Endothelial cell of umbilical vein (primary cell): Measurements from ENCODE around the gene EXT2. TPM values are rescaled to one million over a fixed set of nuclear protein-coding genes. Genes with fewer than 3 reads are reported as not detected.

Experiments used
- BruUV-seq: library from RNA; stranded (reverse); fragments of 400-500 nt; replicated peaks from 2 replicates; lab custom pipeline; 2021; lab: Mats Ljungman, UMichigan
- CTCF ChIA-PET: fragments of 300-600, 350-600 bp; sonication (Branson Sonifier 250); formaldehyde crosslinking; loops from one replicate; lab custom pipeline; 2021; ENCODE audit warnings: antibody characterized with exemption, inconsistent platforms; lab: Charles Lee
- POLR2A ChIA-PET: fragments of 300-600, 350-600 bp; sonication (Branson Sonifier 250); formaldehyde crosslinking; loops from one replicate; lab custom pipeline; 2021; ENCODE audit warnings: antibody characterized with exemption, inconsistent platforms; lab: Charles Lee
- DNase-seq: peaks from one replicate; pipeline ENCODE4 v3.0.0-alpha.2; 2011; ENCODE audit warnings: low read depth, low spot score
- FAIRE-seq: peaks from 2 replicates; lab custom pipeline; 2011; peaks lifted over from hg19 to GRCh38; lab: Jason Lieb, UNC
- H2AFZ ChIP-seq: 2 replicates; pipeline ENCODE4 v1.6.0; 2012; ENCODE audit warnings: low read depth, low read length, control low read depth, inconsistent platforms
- H3K27ac ChIP-seq: 2 replicates; pipeline ENCODE4 v1.5.1; 2011; ENCODE audit warnings: low read depth, mild to moderate bottlenecking, control low read depth, low read length, moderate library complexity; ENCODE audit not compliant: insufficient read depth
- H3K27me3 ChIP-seq, 2 experiments: 2 replicates each; pipeline versions ENCODE4 v1.6.0 to v1.6.1; 2011; ENCODE audit warnings: low read length in 2 of 2, mixed read lengths in 1 of 2; ENCODE audit not compliant: control insufficient read depth in 2 of 2, insufficient read depth in 2 of 2
- H3K36me3 ChIP-seq, 2 experiments: 2 replicates in 1 of 2; 3 replicates in 1 of 2; pipeline ENCODE4 v1.5.1; 2011; ENCODE audit warnings: low read length in 2 of 2, mild to moderate bottlenecking in 1 of 2, moderate library complexity in 1 of 2; ENCODE audit not compliant: control insufficient read depth in 2 of 2, insufficient read depth in 2 of 2; ENCODE audit errors: extremely low read depth in 1 of 2
- H3K4me1 ChIP-seq: 3 replicates; pipeline ENCODE4 v1.5.1; 2011; ENCODE audit warnings: mild to moderate bottlenecking, low read length; ENCODE audit not compliant: control insufficient read depth, insufficient read depth; ENCODE audit errors: extremely low read depth
- H3K4me2 ChIP-seq: 2 replicates; pipeline ENCODE4 v1.6.1; 2011; ENCODE audit warnings: low read length, control low read depth, mixed read lengths; ENCODE audit not compliant: insufficient read depth
- H3K4me3 ChIP-seq, 3 experiments: fragments of 200-600 bp in 1 of 3; sonication (generic), shearing (Covaris generic) in 1 of 3; replicated peaks in 1 of 3; 2 replicates each; pipeline ENCODE4 v1.5.1; 2011 to 2016; ENCODE audit warnings: control low read depth in 3 of 3, low read length in 3 of 3, mild to moderate bottlenecking in 2 of 3, inconsistent platforms in 1 of 3, low read depth in 1 of 3, moderate library complexity in 1 of 3; ENCODE audit not compliant: insufficient read depth in 1 of 3
- H3K79me2 ChIP-seq: 2 replicates; pipeline ENCODE4 v1.6.0; 2012; ENCODE audit warnings: low read length, inconsistent platforms; ENCODE audit not compliant: control insufficient read depth, insufficient read depth
- H3K9ac ChIP-seq: replicated peaks from 2 replicates; pipeline ENCODE3; 2011; ENCODE audit warnings: low read length, control low read depth; ENCODE audit not compliant: insufficient read depth; ENCODE audit errors: extremely low read depth
- H3K9me1 ChIP-seq: replicated peaks from 3 replicates; pipeline ENCODE4 v1.6.0; 2011; ENCODE audit warnings: mild to moderate bottlenecking, low read length; ENCODE audit not compliant: control insufficient read depth, insufficient read depth; ENCODE audit errors: extremely low read depth
- H3K9me3 ChIP-seq: replicated peaks from 2 replicates; pipeline ENCODE4 v1.5.1; 2012; ENCODE audit warnings: low read length, inconsistent platforms; ENCODE audit not compliant: control insufficient read depth, insufficient read depth
- H4K20me1 ChIP-seq: replicated peaks from 2 replicates; pipeline ENCODE3; 2011; ENCODE audit warnings: mild to moderate bottlenecking, low read length; ENCODE audit not compliant: control insufficient read depth, insufficient read depth; ENCODE audit errors: extremely low read depth
- EZH2 ChIP-seq: IDR thresholded peaks from 2 replicates; pipeline ENCODE4 v1.6.1; 2012; ENCODE audit warnings: borderline replicate concordance, low read depth, mild to moderate bottlenecking, moderate library complexity, low read length, inconsistent platforms; ENCODE audit not compliant: severe bottlenecking
- FOS ChIP-seq: IDR thresholded peaks from 2 replicates; pipeline ENCODE4 v1.6.1; 2011; ENCODE audit warnings: mild to moderate bottlenecking, low read length, moderate library complexity, borderline replicate concordance; ENCODE audit not compliant: insufficient read depth
- GATA2 ChIP-seq: IDR thresholded peaks from 2 replicates; pipeline ENCODE4 v1.7.0; 2011; ENCODE audit warnings: low read depth, mild to moderate bottlenecking, moderate library complexity, mixed read lengths, low read length; ENCODE audit not compliant: insufficient read length, insufficient read depth
- JUN ChIP-seq: IDR thresholded peaks from 2 replicates; pipeline ENCODE4 v1.6.1; 2011; ENCODE audit warnings: borderline replicate concordance, low read depth; ENCODE audit not compliant: insufficient read length, insufficient read depth
- MYC ChIP-seq: IDR thresholded peaks from one replicate; pipeline ENCODE4 v1.6.1; 2011; ENCODE audit warnings: mild to moderate bottlenecking, low read depth, low read length
- POLR2A ChIP-seq: IDR thresholded peaks from 2 replicates; pipeline ENCODE4 v1.6.1; 2012; ENCODE audit warnings: low read depth, mild to moderate bottlenecking, control low read depth, low read length
- POLR2AphosphoS5 ChIP-seq: IDR thresholded peaks from 2 replicates; pipeline ENCODE4 v1.6.1; 2012; ENCODE audit warnings: low read depth, mild to moderate bottlenecking, control low read depth, low read length, moderate library complexity; ENCODE audit not compliant: insufficient read depth
- dilution Hi-C: fragments of 300-500 bp; cut with MboI; formaldehyde crosslinking; loops from one replicate; pipeline ENCODE4 v1.15.0; 2019; ENCODE audit warnings: low sequenced_read_pairs; ENCODE audit not compliant: extremely low pct_ligation_motif_present
- intact Hi-C: fragments of 100-400 bp; cut with micrococcal nuclease; formaldehyde crosslinking; loops from one replicate; pipeline ENCODE4 v1.10.0; 2022
- polyA plus RNA-seq, 4 experiments: library from polyadenylated mRNA; depleted of rRNA in 3 of 4; stranded (reverse) in 3 of 4; unstranded in 1 of 4; fragments of >200 nt; gene quantifications; 2 replicates each; pipeline versions ENCODE4 v1.2.1 to v1.2.3, GENCODE V29; 2011 to 2012; ENCODE audit warnings: missing spikeins in 1 of 4
- total RNA-seq: library from RNA; stranded (reverse); gene quantifications from 2 replicates; pipeline ENCODE4 v1.2.3, GENCODE V29; 2021
- TF ChIP-seq, protein P1 (sequence below): IDR thresholded peaks from 2 replicates; pipeline ENCODE4 v1.6.1; 2011; ENCODE audit not compliant: insufficient read depth, insufficient read length
- TF ChIP-seq, protein P2 (sequence below), 2 donors: IDR thresholded peaks; 1 replicate in 1 of 2; 2 replicates in 1 of 2; pipeline ENCODE4 v1.5.1; 2011; ENCODE audit warnings: low read length in 2 of 2, mild to moderate bottlenecking in 2 of 2, moderate library complexity in 2 of 2, control low read depth in 1 of 2, inconsistent platforms in 1 of 2, low read depth in 1 of 2; ENCODE audit not compliant: insufficient read depth in 1 of 2; ENCODE audit errors: extremely low read depth in 1 of 2

Gene EXT2
- total and polyA plus RNA-seq, 2 donors (not counting 3 experiments of a cell fraction or from before 2014, with no cell fraction given) = 50.9 to 60.3 TPM

DNA sequence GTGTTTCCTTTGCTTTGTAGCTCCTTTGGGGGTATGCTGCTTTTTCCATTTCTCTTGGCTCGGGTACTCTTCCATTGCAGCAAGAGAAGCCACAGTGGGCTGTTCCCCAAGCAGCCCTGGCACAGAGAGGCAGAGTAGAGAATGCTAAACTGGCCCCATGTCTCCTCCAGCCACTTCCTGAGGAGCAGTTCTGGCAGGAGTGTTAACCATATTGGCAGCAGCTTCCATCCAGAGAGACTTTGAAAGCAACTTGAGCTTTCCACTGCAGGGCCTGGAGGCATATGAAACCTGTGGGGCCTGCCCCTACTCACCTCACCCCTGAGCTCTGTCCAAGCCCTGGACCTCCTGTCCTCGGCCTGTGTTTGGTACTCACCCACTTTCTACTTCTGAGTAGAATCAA, 152.6 kb downstream of the EXT2 start:
- TF ChIP-seq POLR2AphosphoS5 (no peak), MYC (no peak), POLR2A (no peak), FOS (no peak), GATA2 (no peak), JUN (no peak), EZH2 (no peak)
- TF ChIP-seq, protein P1, sequence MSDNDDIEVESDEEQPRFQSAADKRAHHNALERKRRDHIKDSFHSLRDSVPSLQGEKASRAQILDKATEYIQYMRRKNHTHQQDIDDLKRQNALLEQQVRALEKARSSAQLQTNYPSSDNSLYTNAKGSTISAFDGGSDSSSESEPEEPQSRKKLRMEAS = no peak
- TF ChIP-seq, protein P2, sequence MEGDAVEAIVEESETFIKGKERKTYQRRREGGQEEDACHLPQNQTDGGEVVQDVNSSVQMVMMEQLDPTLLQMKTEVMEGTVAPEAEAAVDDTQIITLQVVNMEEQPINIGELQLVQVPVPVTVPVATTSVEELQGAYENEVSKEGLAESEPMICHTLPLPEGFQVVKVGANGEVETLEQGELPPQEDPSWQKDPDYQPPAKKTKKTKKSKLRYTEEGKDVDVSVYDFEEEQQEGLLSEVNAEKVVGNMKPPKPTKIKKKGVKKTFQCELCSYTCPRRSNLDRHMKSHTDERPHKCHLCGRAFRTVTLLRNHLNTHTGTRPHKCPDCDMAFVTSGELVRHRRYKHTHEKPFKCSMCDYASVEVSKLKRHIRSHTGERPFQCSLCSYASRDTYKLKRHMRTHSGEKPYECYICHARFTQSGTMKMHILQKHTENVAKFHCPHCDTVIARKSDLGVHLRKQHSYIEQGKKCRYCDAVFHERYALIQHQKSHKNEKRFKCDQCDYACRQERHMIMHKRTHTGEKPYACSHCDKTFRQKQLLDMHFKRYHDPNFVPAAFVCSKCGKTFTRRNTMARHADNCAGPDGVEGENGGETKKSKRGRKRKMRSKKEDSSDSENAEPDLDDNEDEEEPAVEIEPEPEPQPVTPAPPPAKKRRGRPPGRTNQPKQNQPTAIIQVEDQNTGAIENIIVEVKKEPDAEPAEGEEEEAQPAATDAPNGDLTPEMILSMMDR (IDR thresholded peaks at IDR 0.05; ENCODE audit: extremely low read depth in 1 of 2, insufficient read depth in 1 of 2, low read depth in 1 of 2, low read length in 2 of 2) = no peak
- Histone ChIP-seq H4K20me1 (no peaks in the 10 kb centered on the region), H3K9me3 (no peaks in the 10 kb centered on the region), H2AFZ (no peak overlapping the region), H3K36me3 (no peaks in the 10 kb centered on the region), H3K79me2 (no peaks in the 10 kb centered on the region), H3K4me1 (peaks cover 22% of the 10 kb centered on the region), H3K4me3 (no peak overlapping the region), H3K27me3 (no peaks in the 10 kb centered on the region), H3K9ac (no peak overlapping the region), H3K4me2 (no peak overlapping the region), H3K27ac (no peak overlapping the region), H3K9me1 (no peaks in the 10 kb centered on the region)
- FAIRE-seq = no peak
- ChIA-PET POLR2A (no interaction called here), CTCF (interaction anchor here (1.7 kb wide), 1 partner anchor 19 kb away, joined by 5 read pairs; no protein-coding TSS in a partner anchor)
- no TSS peak for BruUV-seq
- intact Hi-C loops (no loop called here), dilution Hi-C loops (no loop called here)
- DNase-seq = no peak
